Neuronal stem cell (in vitro differentiated cells): Measurements from ENCODE around the gene MPPED1.

Experiments
- DNase-seq: peaks from one replicate; pipeline ENCODE4 v3.0.0-alpha.2; 2013; ENCODE audit warnings: low spot score
- H2AFZ ChIP-seq: one replicate; pipeline ENCODE4 v1.6.1; 2013; ENCODE audit warnings: mild to moderate bottlenecking, low read length, inconsistent platforms
- H2AK5ac ChIP-seq: 2 replicates; pipeline ENCODE4 v1.6.1; 2013; ENCODE audit warnings: low read depth, mild to moderate bottlenecking, inconsistent platforms, low read length, moderate library complexity, mixed read lengths
- H2BK120ac ChIP-seq: 2 replicates; pipeline ENCODE4 v1.6.1; 2013; ENCODE audit warnings: low read depth, mild to moderate bottlenecking, inconsistent platforms, low read length, moderate library complexity, mixed read lengths
- H2BK12ac ChIP-seq: one replicate; pipeline ENCODE4 v1.6.1; 2013; ENCODE audit warnings: low read length, inconsistent platforms
- H2BK15ac ChIP-seq: 2 replicates; pipeline ENCODE4 v1.6.1; 2013; ENCODE audit warnings: mild to moderate bottlenecking, low read length, inconsistent platforms, mixed read lengths
- H2BK5ac ChIP-seq: one replicate; pipeline ENCODE4 v1.6.1; 2013; ENCODE audit warnings: inconsistent platforms, mild to moderate bottlenecking, low read length, moderate library complexity
- H3K14ac ChIP-seq: one replicate; pipeline ENCODE4 v1.6.1; 2013; ENCODE audit warnings: low read length, inconsistent platforms
- H3K18ac ChIP-seq: 2 replicates; pipeline ENCODE4 v1.6.1; 2013; ENCODE audit warnings: low read length, inconsistent platforms
- H3K23ac ChIP-seq: 2 replicates; pipeline ENCODE4 v1.6.1; 2013; ENCODE audit warnings: low read depth, mild to moderate bottlenecking, mixed read lengths, low read length, inconsistent platforms; ENCODE audit not compliant: poor library complexity
- H3K27ac ChIP-seq: replicated peaks from 3 replicates; pipeline ENCODE4 v1.5.1; 2013; ENCODE audit warnings: low read length, inconsistent platforms
- H3K27me3 ChIP-seq, 3 experiments: 2 replicates each; pipeline ENCODE4 v1.6.1; 2013; ENCODE audit warnings: low read length in 3 of 3, mild to moderate bottlenecking in 2 of 3, inconsistent platforms in 1 of 3, low read depth in 1 of 3, mixed read lengths in 1 of 3, moderate library complexity in 1 of 3; ENCODE audit not compliant: control insufficient read depth in 3 of 3, insufficient read depth in 3 of 3
- H3K36me3 ChIP-seq, 2 donors: replicated peaks in 1 of 2; 2 replicates each; pipeline ENCODE4 v1.6.1; 2013; ENCODE audit warnings: low read length in 2 of 2; ENCODE audit not compliant: control insufficient read depth in 2 of 2, insufficient read depth in 2 of 2
- H3K4ac ChIP-seq: 2 replicates; pipeline ENCODE4 v1.6.1; 2013; ENCODE audit warnings: inconsistent platforms, mild to moderate bottlenecking, low read length, moderate library complexity
- H3K4me1 ChIP-seq, 2 donors: 1 replicate in 1 of 2; 2 replicates in 1 of 2; pipeline ENCODE4 v1.6.1; 2013; ENCODE audit warnings: low read length in 2 of 2, low read depth in 1 of 2; ENCODE audit not compliant: control insufficient read depth in 2 of 2, insufficient read depth in 1 of 2
- H3K4me2 ChIP-seq: one replicate; pipeline ENCODE4 v1.6.1; 2013; ENCODE audit warnings: mild to moderate bottlenecking, low read length, inconsistent platforms; ENCODE audit not compliant: insufficient read depth, poor library complexity, severe bottlenecking
- H3K4me3 ChIP-seq, 2 donors: 2 replicates each; pipeline ENCODE4 v1.5.1; 2013; ENCODE audit warnings: low read length in 2 of 2, mild to moderate bottlenecking in 2 of 2, inconsistent platforms in 1 of 2, moderate library complexity in 1 of 2
- H3K79me1 ChIP-seq: one replicate; pipeline ENCODE4 v1.6.1; 2013; ENCODE audit warnings: low read depth, mild to moderate bottlenecking, inconsistent platforms, low read length, moderate library complexity
- H3K9ac ChIP-seq: one replicate; pipeline ENCODE4 v1.6.1; 2013; ENCODE audit warnings: mild to moderate bottlenecking, low read depth, low read length, inconsistent platforms; ENCODE audit not compliant: poor library complexity
- H3K9me3 ChIP-seq, 2 donors: replicated peaks in 1 of 2; 2 replicates each; pipeline versions ENCODE3 to v1.6.1; 2013; ENCODE audit warnings: low read length in 2 of 2, mild to moderate bottlenecking in 2 of 2, inconsistent platforms in 1 of 2, low read depth in 1 of 2, mixed read lengths in 1 of 2, moderate library complexity in 1 of 2; ENCODE audit not compliant: control insufficient read depth in 2 of 2, insufficient read depth in 1 of 2
- H4K8ac ChIP-seq: one replicate; pipeline ENCODE4 v1.6.1; 2013; ENCODE audit warnings: low read depth, mild to moderate bottlenecking, inconsistent platforms, low read length, moderate library complexity
- H4K91ac ChIP-seq: one replicate; pipeline ENCODE4 v1.6.1; 2013; ENCODE audit warnings: low read length, low read depth, mild to moderate bottlenecking, inconsistent platforms; ENCODE audit not compliant: poor library complexity
- WGBS, 2 donors: extraction: QIAGEN DNeasy Blood & Tissue Kit; methylation state at CpG; one replicate each; pipeline ENCODE4 v1.1.7; 2013; ENCODE audit warnings: missing lambda C conversion rate in 2 of 2, mixed read lengths in 1 of 2; ENCODE audit not compliant: insufficient read length in 2 of 2, insufficient replicate concordance in 1 of 2; ENCODE audit errors: extremely low coverage in 2 of 2; 5-methylcytosine and 5-hydroxymethylcytosine counted together

MPPED1 gene

GRCh38 chr22:43401233-43401632 is 10.6 kb upstream of the MPPED1 start:
- DNase-seq, result no peak
- no peaks in the 10 kb centered on the region for H3K9me3 ChIP-seq
- no CpG with 5 or more reads among the region's 5 CpGs for WGBS, 2 donors
- peaks cover 0 to 29% (median 0%) of the 10 kb centered on the region in 3 experiments for H3K27me3 ChIP-seq
- H2BK5ac ChIP-seq, result peak overlapping the region; percentile 39
- H2BK15ac ChIP-seq, result peak overlapping the region; percentile 5
- H3K4me2 ChIP-seq, result no peak overlapping the region
- peaks cover 0 to 3% of the 10 kb centered on the region in 2 donors for H3K4me1 ChIP-seq
- no peak overlapping the region for H3K23ac ChIP-seq
- no peak overlapping the region for H3K14ac ChIP-seq
- H3K79me1 ChIP-seq, result no peaks in the 10 kb centered on the region
- no peak overlapping the region for H2BK120ac ChIP-seq
- H3K18ac ChIP-seq, result peak overlapping the region; percentile 24
- no peak overlapping the region for H2AFZ ChIP-seq
- no peak overlapping the region for H3K4me3 ChIP-seq
- H4K8ac ChIP-seq, result no peak overlapping the region
- H2BK12ac ChIP-seq, result no peak overlapping the region
- no peak overlapping the region for H2AK5ac ChIP-seq
- no peak overlapping the region for H3K27ac ChIP-seq
- no peaks in the 10 kb centered on the region for H3K36me3 ChIP-seq
- no peak overlapping the region for H4K91ac ChIP-seq
- no peak overlapping the region for H3K9ac ChIP-seq
- H3K4ac ChIP-seq, result no peak overlapping the region

GRCh38 chr22:43401661-43402060 is 10.2 kb upstream of the MPPED1 start:
- Histone ChIP-seq H3K23ac (no peak overlapping the region), H4K91ac (no peak overlapping the region), H2BK5ac (no peak overlapping the region), H3K27ac (no peak overlapping the region), H3K18ac (peak overlapping the region; percentile 39), H2AFZ (no peak overlapping the region), H2AK5ac (peak overlapping the region; percentile 53), H3K9ac (no peak overlapping the region), H2BK15ac (peak overlapping the region; percentile 5), H2BK12ac (no peak overlapping the region), H4K8ac (no peak overlapping the region), H3K27me3 (peaks cover 0 to 34% (median 0%) of the 10 kb centered on the region in 3 experiments), H3K4me1 (peaks cover 0 to 3% of the 10 kb centered on the region in 2 donors), H3K36me3 (no peaks in the 10 kb centered on the region), H3K9me3 (no peaks in the 10 kb centered on the region), H3K4me3 (no peak overlapping the region), H3K79me1 (no peaks in the 10 kb centered on the region), H3K4ac (no peak overlapping the region), H2BK120ac (no peak overlapping the region), H3K4me2 (no peak overlapping the region), H3K14ac (no peak overlapping the region)
- DNase-seq, result no peak
- WGBS, 2 donors, result no CpG with 5 or more reads among the region's 3 CpGs

- Histone ChIP-seq H3K4ac (no peak overlapping the region), H2BK120ac (no peak overlapping the region), H3K18ac (no peak overlapping the region), H2AFZ (no peak overlapping the region), H3K4me2 (no peak overlapping the region), H3K27ac (no peak overlapping the region), H2AK5ac (no peak overlapping the region), H3K4me1 (peaks cover 0 to 3% of the 10 kb centered on the region in 2 donors), H3K27me3 (peaks cover 0 to 33% (median 0%) of the 10 kb centered on the region in 3 experiments), H2BK5ac (no peak overlapping the region), H4K91ac (no peak overlapping the region), H2BK12ac (no peak overlapping the region), H3K4me3 (no peak overlapping the region), H3K9ac (no peak overlapping the region), H3K9me3 (no peaks in the 10 kb centered on the region), H3K14ac (no peak overlapping the region), H3K36me3 (no peaks in the 10 kb centered on the region), H4K8ac (no peak overlapping the region), H3K23ac (no peak overlapping the region), H3K79me1 (no peaks in the 10 kb centered on the region), H2BK15ac (no peak overlapping the region)
- WGBS, 2 donors, result no CpG with 5 or more reads among the region's 1 CpG
- DNase-seq, result no peak
Observed at GRCh38 chr22:43402128-43402527, 9.7 kb upstream of the MPPED1 start.

GRCh38 chr22:43404673-43405385 is 7.0 kb upstream of the MPPED1 start:
- peak overlapping the region; percentile 12 for H3K18ac ChIP-seq
- no peak overlapping the region for H3K4ac ChIP-seq
- H3K4me2 ChIP-seq, result no peak overlapping the region
- no peak overlapping the region for H4K8ac ChIP-seq
- no peaks in the 10 kb centered on the region for H3K36me3 ChIP-seq
- H3K27ac ChIP-seq, result no peak overlapping the region
- no peak overlapping the region for H2BK120ac ChIP-seq
- peak overlapping the region; percentile 5 for H3K9ac ChIP-seq
- no peaks in the 10 kb centered on the region for H3K79me1 ChIP-seq
- no peak overlapping the region for H3K4me3 ChIP-seq
- H3K27me3 ChIP-seq, result peaks cover 0 to 46% (median 0%) of the 10 kb centered on the region in 3 experiments
- DNase-seq, result no peak
- H4K91ac ChIP-seq, result no peak overlapping the region
- peak overlapping the region; percentile 53 for H2AK5ac ChIP-seq
- H2BK15ac ChIP-seq, result no peak overlapping the region
- no peaks in the 10 kb centered on the region for H3K9me3 ChIP-seq
- peak overlapping the region; percentile 11 for H3K14ac ChIP-seq
- no peak overlapping the region for H2AFZ ChIP-seq
- H3K4me1 ChIP-seq, result peaks cover 0 to 3% of the 10 kb centered on the region in 2 donors
- no peak overlapping the region for H3K23ac ChIP-seq
- no peak overlapping the region for H2BK5ac ChIP-seq
- WGBS, 2 donors, result no CpG with 5 or more reads among the region's 15 CpGs
- peak overlapping the region; percentile 41 for H2BK12ac ChIP-seq
